ENCODE results near the gene ZBTB16. TPM values are rescaled to one million over a fixed set of nuclear protein-coding genes. Genes with fewer than 3 reads are reported as not detected.

Gene ZBTB16
- total RNA-seq, 5 donors from 2014 or later (not counting 1 experiment from before 2014, with no cell fraction given), result 8.3 to 20.5 (median 12.4) TPM

- Histone ChIP-seq H3K9me3 (no peaks in the 10 kb centered on the region), H3K4me3 (ENCODE audit: control insufficient read depth in 1 of 2, extremely low read depth in 1 of 2, low read length in 1 of 2) (no peak overlapping the region), H3K4me1 (ENCODE audit: control insufficient read depth in 1 of 2, extremely low read depth in 1 of 2, insufficient read depth in 2 of 2, low read length in 2 of 2) (no peaks in the 10 kb centered on the region), H3K27me3 (replicated peaks in 1 of 2; ENCODE audit: control insufficient read depth in 2 of 2, extremely low read depth in 1 of 2, insufficient read depth in 2 of 2, low read length in 1 of 2) (no peaks in the 10 kb centered on the region), H3K36me3 (ENCODE audit: control insufficient read depth in 2 of 2, extremely low read depth in 1 of 2, insufficient read depth in 1 of 2, low read length in 1 of 2) (no peaks in the 10 kb centered on the region), H3K27ac (ENCODE audit: low read length) (no peak overlapping the region)
- ATAC-seq (replicated peaks in 1 of 4), result no peak
- Mint-ChIP-seq H3K27me3 (peaks cover 0 to 3% of the 10 kb centered on the region in 2 donors), H3K4me1 (no peaks in the 10 kb centered on the region), H3K36me3 (no peaks in the 10 kb centered on the region), H3K9me3 (no peaks in the 10 kb centered on the region), H3K27ac (no peak overlapping the region), H3K4me3 (no peak overlapping the region)
- 85% methylated on average over 12 of the region's 18 CpGs for WGBS (ENCODE audit: insufficient coverage)
- ChIA-PET CTCF (no interaction called here), POLR2A (no interaction called here)
- DNase-seq, result no peak
Observed at GRCh38 chr11:114232400-114233059, 173.0 kb downstream of the ZBTB16 start.

- Mint-ChIP-seq H3K4me3 (no peak overlapping the region), H3K9me3 (no peaks in the 10 kb centered on the region), H3K27ac (no peak overlapping the region), H3K27me3 (peaks cover 0 to 8% of the 10 kb centered on the region in 2 donors), H3K4me1 (no peaks in the 10 kb centered on the region), H3K36me3 (no peaks in the 10 kb centered on the region)
- H3K36me3 ChIP-seq (ENCODE audit: control insufficient read depth in 2 of 2, extremely low read depth in 1 of 2, insufficient read depth in 1 of 2, low read length in 1 of 2), result no peaks in the 10 kb centered on the region
- ATAC-seq (replicated peaks in 1 of 4) (no peak), DNase-seq (no peak)
- H3K4me1 ChIP-seq (ENCODE audit: control insufficient read depth in 1 of 2, extremely low read depth in 1 of 2, insufficient read depth in 2 of 2, low read length in 2 of 2), result no peaks in the 10 kb centered on the region
- no peaks in the 10 kb centered on the region for H3K9me3 ChIP-seq
- ChIA-PET POLR2A (interaction anchor here in 1 of 2 donors (0.7 kb wide), 1 partner anchor 174 kb away, joined by 9 read pairs; no protein-coding TSS in a partner anchor), CTCF (interaction anchor here in 1 of 2 donors (0.6 kb wide), 1 partner anchor 146 kb away, joined by 3 read pairs; no protein-coding TSS in a partner anchor)
- no peak overlapping the region for H3K4me3 ChIP-seq (ENCODE audit: control insufficient read depth in 1 of 2, extremely low read depth in 1 of 2, low read length in 1 of 2)
- H3K27me3 ChIP-seq (replicated peaks in 1 of 2; ENCODE audit: control insufficient read depth in 2 of 2, extremely low read depth in 1 of 2, insufficient read depth in 2 of 2, low read length in 1 of 2), result no peaks in the 10 kb centered on the region
- WGBS (ENCODE audit: insufficient coverage), result 100% methylated on average over 1 of the region's 6 CpGs
- no peak overlapping the region for H3K27ac ChIP-seq (ENCODE audit: low read length)
Observed at GRCh38 chr11:114233755-114234154, 174.2 kb downstream of the ZBTB16 start.

- no peak overlapping the region for H3K4me3 Mint-ChIP-seq
- ChIA-PET POLR2A (interaction anchor here in 1 of 2 donors (0.6 kb wide), 1 partner anchor 51 kb away, joined by 3 read pairs; no protein-coding TSS in a partner anchor), CTCF (no interaction called here)
- H3K9me3 Mint-ChIP-seq, result no peaks in the 10 kb centered on the region
- H3K27me3 Mint-ChIP-seq, result peaks cover 0 to 9% of the 10 kb centered on the region in 2 donors
- no peaks in the 10 kb centered on the region for H3K36me3 Mint-ChIP-seq
- Histone ChIP-seq H3K27ac (ENCODE audit: low read length) (no peak overlapping the region), H3K9me3 (no peaks in the 10 kb centered on the region), H3K36me3 (ENCODE audit: control insufficient read depth in 2 of 2, extremely low read depth in 1 of 2, insufficient read depth in 1 of 2, low read length in 1 of 2) (no peaks in the 10 kb centered on the region), H3K27me3 (replicated peaks in 1 of 2; ENCODE audit: control insufficient read depth in 2 of 2, extremely low read depth in 1 of 2, insufficient read depth in 2 of 2, low read length in 1 of 2) (no peaks in the 10 kb centered on the region), H3K4me1 (ENCODE audit: control insufficient read depth in 1 of 2, extremely low read depth in 1 of 2, insufficient read depth in 2 of 2, low read length in 2 of 2) (no peaks in the 10 kb centered on the region), H3K4me3 (ENCODE audit: control insufficient read depth in 1 of 2, extremely low read depth in 1 of 2, low read length in 1 of 2) (no peak overlapping the region)
- H3K27ac Mint-ChIP-seq, result no peak overlapping the region
- no peak for DNase-seq
- WGBS (ENCODE audit: insufficient coverage), result 100% methylated on average over 1 of the region's 3 CpGs
- ATAC-seq (replicated peaks in 1 of 4), result no peak
- H3K4me1 Mint-ChIP-seq, result no peaks in the 10 kb centered on the region
Observed at GRCh38 chr11:114236829-114237228, 177.3 kb downstream of the ZBTB16 start.

- no peaks in the 10 kb centered on the region for H3K9me3 Mint-ChIP-seq
- H3K4me3 Mint-ChIP-seq, result no peak overlapping the region
- POLR2A ChIA-PET, result interaction anchor here in 1 of 2 donors (0.6 kb wide), 1 partner anchor 51 kb away, joined by 3 read pairs; no protein-coding TSS in a partner anchor
- H3K27me3 Mint-ChIP-seq, result peaks cover 0 to 9% of the 10 kb centered on the region in 2 donors
- H3K9me3 ChIP-seq, result no peaks in the 10 kb centered on the region
- no peaks in the 10 kb centered on the region for H3K36me3 Mint-ChIP-seq
- no peak overlapping the region for H3K27ac Mint-ChIP-seq
- DNase-seq (no peak), ATAC-seq (replicated peaks in 1 of 4) (no peak)
- H3K27me3 ChIP-seq (replicated peaks in 1 of 2; ENCODE audit: control insufficient read depth in 2 of 2, extremely low read depth in 1 of 2, insufficient read depth in 2 of 2, low read length in 1 of 2), result no peaks in the 10 kb centered on the region
- H3K4me1 Mint-ChIP-seq, result no peaks in the 10 kb centered on the region
- H3K27ac ChIP-seq (ENCODE audit: low read length), result no peak overlapping the region
- H3K36me3 ChIP-seq (ENCODE audit: control insufficient read depth in 2 of 2, extremely low read depth in 1 of 2, insufficient read depth in 1 of 2, low read length in 1 of 2), result no peaks in the 10 kb centered on the region
- WGBS (ENCODE audit: insufficient coverage), result 88% methylated on average over 10 of the region's 16 CpGs
- no peak overlapping the region for H3K4me3 ChIP-seq (ENCODE audit: control insufficient read depth in 1 of 2, extremely low read depth in 1 of 2, low read length in 1 of 2)
- CTCF ChIA-PET, result no interaction called here
- no peaks in the 10 kb centered on the region for H3K4me1 ChIP-seq (ENCODE audit: control insufficient read depth in 1 of 2, extremely low read depth in 1 of 2, insufficient read depth in 2 of 2, low read length in 2 of 2)
Observed at GRCh38 chr11:114237321-114238280, 178.1 kb downstream of the ZBTB16 start.

GRCh38 chr11:114239753-114240161 is 180.2 kb downstream of the ZBTB16 start:
- DNase-seq, result no peak
- ATAC-seq (replicated peaks in 1 of 4), result no peak
- H3K4me1 Mint-ChIP-seq, result no peaks in the 10 kb centered on the region
- CTCF ChIA-PET, result no interaction called here
- Histone ChIP-seq H3K36me3 (ENCODE audit: control insufficient read depth in 2 of 2, extremely low read depth in 1 of 2, insufficient read depth in 1 of 2, low read length in 1 of 2) (no peaks in the 10 kb centered on the region), H3K4me1 (ENCODE audit: control insufficient read depth in 1 of 2, extremely low read depth in 1 of 2, insufficient read depth in 2 of 2, low read length in 2 of 2) (no peaks in the 10 kb centered on the region), H3K27me3 (replicated peaks in 1 of 2; ENCODE audit: control insufficient read depth in 2 of 2, extremely low read depth in 1 of 2, insufficient read depth in 2 of 2, low read length in 1 of 2) (peaks cover 0 to 3% of the 10 kb centered on the region in 2 experiments), H3K4me3 (ENCODE audit: control insufficient read depth in 1 of 2, extremely low read depth in 1 of 2, low read length in 1 of 2) (no peak overlapping the region), H3K9me3 (no peaks in the 10 kb centered on the region), H3K27ac (ENCODE audit: low read length) (no peak overlapping the region)
- no peak overlapping the region for H3K4me3 Mint-ChIP-seq
- POLR2A ChIA-PET, result no interaction called here
- H3K27me3 Mint-ChIP-seq, result peaks cover 0 to 9% of the 10 kb centered on the region in 2 donors
- H3K9me3 Mint-ChIP-seq, result no peaks in the 10 kb centered on the region
- 100% methylated on average over 1 of the region's 6 CpGs for WGBS (ENCODE audit: insufficient coverage)
- no peaks in the 10 kb centered on the region for H3K36me3 Mint-ChIP-seq
- H3K27ac Mint-ChIP-seq, result no peak overlapping the region

GRCh38 chr11:114242032-114242431 is 182.5 kb downstream of the ZBTB16 start:
- Mint-ChIP-seq H3K27me3 (peaks cover 0 to 5% of the 10 kb centered on the region in 2 donors), H3K27ac (no peak overlapping the region), H3K4me3 (no peak overlapping the region), H3K4me1 (no peaks in the 10 kb centered on the region), H3K9me3 (no peaks in the 10 kb centered on the region), H3K36me3 (no peaks in the 10 kb centered on the region)
- DNase-seq (no peak), ATAC-seq (replicated peaks in 1 of 4) (peak in 1 of 4 experiments; percentile 19)
- Histone ChIP-seq H3K4me1 (ENCODE audit: control insufficient read depth in 1 of 2, extremely low read depth in 1 of 2, insufficient read depth in 2 of 2, low read length in 2 of 2) (peaks cover 0 to under 1% of the 10 kb centered on the region in 2 experiments), H3K27me3 (replicated peaks in 1 of 2; ENCODE audit: control insufficient read depth in 2 of 2, extremely low read depth in 1 of 2, insufficient read depth in 2 of 2, low read length in 1 of 2) (peaks cover 0 to 3% of the 10 kb centered on the region in 2 experiments), H3K4me3 (ENCODE audit: control insufficient read depth in 1 of 2, extremely low read depth in 1 of 2, low read length in 1 of 2) (no peak overlapping the region), H3K36me3 (ENCODE audit: control insufficient read depth in 2 of 2, extremely low read depth in 1 of 2, insufficient read depth in 1 of 2, low read length in 1 of 2) (no peaks in the 10 kb centered on the region), H3K9me3 (no peaks in the 10 kb centered on the region), H3K27ac (ENCODE audit: low read length) (no peak overlapping the region)
- CTCF ChIA-PET, result no interaction called here
- POLR2A ChIA-PET, result no interaction called here
- WGBS (ENCODE audit: insufficient coverage), result 94% methylated on average over 15 of the region's 15 CpGs
